Measurements from ENCODE around the gene NELFCD. TPM values are rescaled to one million over a fixed set of nuclear protein-coding genes. Genes with fewer than 3 reads are reported as not detected.

NELFCD gene
- total and polyA plus RNA-seq, 2 donors (not counting 1 experiment from before 2014, with no cell fraction given) = 80.2 to 107 TPM

- Histone ChIP-seq H3K9ac (ENCODE audit: low read length) (no peak overlapping the region), H3K4me2 (replicated peaks; ENCODE audit: low read depth, low read length, poor library complexity, severe bottlenecking) (no peak overlapping the region), H3K36me3 (replicated peaks in 1 of 2; ENCODE audit: control extremely low read depth in 1 of 2, control insufficient read depth in 1 of 2, extremely low read depth in 1 of 2, insufficient read depth in 2 of 2, low read length in 1 of 2) (no peaks in the 10 kb centered on the region), H3K27ac (ENCODE audit: low read length in 2 of 2) (no peak overlapping the region), H2AFZ (ENCODE audit: insufficient read depth, low read depth, low read length, poor library complexity, severe bottlenecking) (no peak overlapping the region), H3K79me2 (ENCODE audit: control insufficient read depth, insufficient read depth, low read length) (peaks cover 37% of the 10 kb centered on the region), H4K20me1 (ENCODE audit: control insufficient read depth, insufficient read depth, low read length, poor library complexity, severe bottlenecking) (no peaks in the 10 kb centered on the region), H3K9me3 (ENCODE audit: control extremely low read depth in 1 of 3, control insufficient read depth in 2 of 3, insufficient read depth in 1 of 3, low read length in 2 of 3) (no peaks in the 10 kb centered on the region), H3K4me3 (ENCODE audit: control extremely low read depth in 1 of 5, extremely low read depth in 1 of 5, insufficient read depth in 1 of 5, low read depth in 2 of 5, low read length in 4 of 5) (no peak overlapping the region), H3K4me1 (ENCODE audit: control insufficient read depth in 2 of 2, insufficient read depth in 2 of 2, low read length in 2 of 2) (peaks cover 23 to 27% of the 10 kb centered on the region in 2 donors), H3K27me3 (replicated peaks in 1 of 4; ENCODE audit: control extremely low read depth in 1 of 4, control insufficient read depth in 3 of 4, insufficient read depth in 4 of 4, low read length in 3 of 4) (no peaks in the 10 kb centered on the region)
- CTCF ChIA-PET = no interaction called here
- 77% methylated on average over 17 of the region's 17 CpGs for WGBS (ENCODE audit: insufficient coverage)
- H3K4me1 Mint-ChIP-seq = peaks cover 53% of the 10 kb centered on the region
- DNase-seq (no peak), ATAC-seq (ENCODE audit: low read depth) (no peak)
- POLR2A ChIA-PET = interaction anchor here (1.7 kb wide), 1 partner anchor 17 kb away, joined by 6 read pairs; the partner anchor contains the start of gene ATP5F1E
- no peaks in the 10 kb centered on the region for H3K9me3 Mint-ChIP-seq (ENCODE audit: insufficient read depth)
- peak overlapping the region; percentile 37 for H3K27ac Mint-ChIP-seq
- no peak for TF ChIP-seq CTCF (IDR thresholded peaks at IDR 0.05)
- no peak for TF ChIP-seq EZH2 (IDR thresholded peaks at IDR 0.05; ENCODE audit: borderline replicate concordance, insufficient read depth, low read depth, low read length, poor library complexity, severe bottlenecking)
- H3K27me3 Mint-ChIP-seq = no peaks in the 10 kb centered on the region
- intact Hi-C loops (cut with micrococcal nuclease) = no loop called here
- no peak overlapping the region for H3K4me3 Mint-ChIP-seq
These were observed 33.8 kb downstream of the NELFCD start for GRCh38 chr20:59014680-59015389.

- ChIA-PET POLR2A (interaction anchor here (1.5 to 1.7 kb wide), 2 partner anchors 10 to 17 kb away, joined by 6 to 8 read pairs; partner anchors contain the start of gene ATP5F1E), CTCF (no interaction called here)
- intact Hi-C loops (cut with micrococcal nuclease) = no loop called here
- H3K27ac ChIP-seq (ENCODE audit: low read length in 2 of 2) = no peak overlapping the region
- H3K27me3 Mint-ChIP-seq = no peaks in the 10 kb centered on the region
- ATAC-seq (ENCODE audit: low read depth) (no peak), DNase-seq (no peak)
- H3K4me1 ChIP-seq (ENCODE audit: control insufficient read depth in 2 of 2, insufficient read depth in 2 of 2, low read length in 2 of 2) = peaks cover 20 to 26% of the 10 kb centered on the region in 2 donors
- TF ChIP-seq EZH2 (IDR thresholded peaks at IDR 0.05; ENCODE audit: borderline replicate concordance, insufficient read depth, low read depth, low read length, poor library complexity, severe bottlenecking) (no peak), CTCF (IDR thresholded peaks at IDR 0.05) (no peak)
- peak overlapping the region; percentile 37 for H3K27ac Mint-ChIP-seq
- peaks cover 37% of the 10 kb centered on the region for H3K79me2 ChIP-seq (ENCODE audit: control insufficient read depth, insufficient read depth, low read length)
- no peak overlapping the region for H3K9ac ChIP-seq (ENCODE audit: low read length)
- H3K36me3 ChIP-seq (replicated peaks in 1 of 2; ENCODE audit: control extremely low read depth in 1 of 2, control insufficient read depth in 1 of 2, extremely low read depth in 1 of 2, insufficient read depth in 2 of 2, low read length in 1 of 2) = no peaks in the 10 kb centered on the region
- WGBS (ENCODE audit: insufficient coverage) = 96% methylated on average over 13 of the region's 16 CpGs
- no peaks in the 10 kb centered on the region for H4K20me1 ChIP-seq (ENCODE audit: control insufficient read depth, insufficient read depth, low read length, poor library complexity, severe bottlenecking)
- no peak overlapping the region for H3K4me2 ChIP-seq (replicated peaks; ENCODE audit: low read depth, low read length, poor library complexity, severe bottlenecking)
- no peaks in the 10 kb centered on the region for H3K9me3 Mint-ChIP-seq (ENCODE audit: insufficient read depth)
- H2AFZ ChIP-seq (ENCODE audit: insufficient read depth, low read depth, low read length, poor library complexity, severe bottlenecking) = no peak overlapping the region
- H3K4me1 Mint-ChIP-seq = peaks cover 47% of the 10 kb centered on the region
- H3K9me3 ChIP-seq (ENCODE audit: control extremely low read depth in 1 of 3, control insufficient read depth in 2 of 3, insufficient read depth in 1 of 3, low read length in 2 of 3) = no peaks in the 10 kb centered on the region
- H3K4me3 Mint-ChIP-seq = no peak overlapping the region
- H3K4me3 ChIP-seq (ENCODE audit: control extremely low read depth in 1 of 5, extremely low read depth in 1 of 5, insufficient read depth in 1 of 5, low read depth in 2 of 5, low read length in 4 of 5) = no peak overlapping the region
- H3K27me3 ChIP-seq (replicated peaks in 1 of 4; ENCODE audit: control extremely low read depth in 1 of 4, control insufficient read depth in 3 of 4, insufficient read depth in 4 of 4, low read length in 3 of 4) = no peaks in the 10 kb centered on the region
These were observed 34.4 kb downstream of the NELFCD start for GRCh38 chr20:59015411-59015810.
